ENCODE data around the gene WNT3A. TPM values are rescaled to one million over a fixed set of nuclear protein-coding genes. Genes with fewer than 3 reads are reported as not detected.

Gene WNT3A
- total RNA-seq, 1 experiment from 2014 or later = 0.24 TPM

DNA sequence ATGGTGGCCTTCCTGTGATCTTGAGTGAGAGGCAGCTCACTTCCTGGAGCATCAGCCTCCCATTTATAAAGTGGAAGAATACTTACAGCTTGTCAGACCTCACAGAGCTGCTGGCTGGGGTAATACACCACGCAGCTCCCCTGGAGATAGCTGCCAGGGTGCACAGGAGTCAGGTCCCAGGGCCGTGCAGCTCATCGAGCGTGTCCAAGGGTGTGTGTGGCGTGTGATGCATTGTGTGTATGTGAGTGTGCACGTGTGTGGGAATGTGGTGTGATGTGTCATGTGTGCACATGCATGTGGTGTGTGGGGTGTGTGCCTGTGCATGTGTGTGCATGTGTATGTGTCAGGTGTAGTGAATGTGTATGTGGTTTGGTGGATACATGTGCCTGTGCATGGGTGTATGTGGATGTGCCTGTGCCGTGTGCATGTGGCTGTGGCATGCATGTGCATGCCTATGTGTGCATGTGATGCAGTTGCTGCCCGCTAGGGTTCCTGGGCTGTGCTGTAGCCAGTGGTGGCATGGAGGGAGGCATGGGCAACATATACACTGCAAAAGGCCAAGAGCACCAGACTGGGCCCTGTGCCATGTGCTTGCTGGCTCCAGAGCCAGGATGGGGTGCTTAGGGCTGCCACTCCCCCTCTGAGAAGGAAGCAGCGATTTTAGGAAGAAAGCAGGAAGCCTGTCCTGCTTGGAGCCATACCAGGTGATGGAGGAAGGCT lies 24.6 kb downstream of the WNT3A start:
- intact Hi-C loops (cut with micrococcal nuclease; ENCODE audit: unreplicated experiment) = no loop called here
- no peaks in the 10 kb centered on the region for H3K79me2 ChIP-seq (ENCODE audit: low read depth)

DNA sequence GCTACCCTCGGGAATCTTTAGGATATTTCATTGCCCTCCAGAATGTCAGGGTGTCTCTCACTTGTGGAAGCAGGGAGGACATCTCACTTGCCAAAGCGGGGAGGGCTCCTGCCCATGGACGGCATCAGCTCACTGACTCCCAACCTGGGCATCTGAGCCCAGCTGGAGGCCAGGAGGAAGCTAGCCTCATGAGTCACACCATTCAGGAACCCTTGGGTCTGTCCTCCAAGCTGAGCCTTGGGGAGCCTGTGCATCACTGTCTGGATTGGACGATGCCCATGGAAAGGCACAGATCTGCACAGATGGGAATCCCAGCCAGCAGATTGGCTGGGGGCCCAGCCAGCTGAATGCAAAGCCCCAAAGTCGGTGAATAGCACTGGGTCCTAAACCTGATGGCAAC lies 25.2 kb downstream of the WNT3A start:
- TF ChIP-seq EZH2 (IDR thresholded peaks at IDR 0.05; ENCODE audit: low read depth) = no peak
- no TSS peak for BruUV-seq (replicated peaks)
- H4K20me1 ChIP-seq (ENCODE audit: insufficient read depth) = no peaks in the 10 kb centered on the region
- H3K27me3 ChIP-seq (ENCODE audit: insufficient read depth, low read depth) = no peaks in the 10 kb centered on the region
- no peak overlapping the region for H3K4me3 ChIP-seq
- ChIA-PET POLR2A (ENCODE audit: unreplicated experiment) (no interaction called here), CTCF (no interaction called here)
- intact Hi-C loops (cut with micrococcal nuclease; ENCODE audit: unreplicated experiment) = no loop called here
- no peaks in the 10 kb centered on the region for H3K79me2 ChIP-seq (ENCODE audit: low read depth)
- H3K4me2 ChIP-seq = no peak overlapping the region
- peaks cover 4% of the 10 kb centered on the region; the same call in 1 of the 2 replicates for H3F3A ChIP-seq (ENCODE audit: insufficient read depth, low read depth)
- H3K9me3 ChIP-seq (ENCODE audit: insufficient read depth, low read depth) = no peaks in the 10 kb centered on the region
- no peak overlapping the region for H2AFZ ChIP-seq
- H3K27ac ChIP-seq = no peak overlapping the region
- no peaks in the 10 kb centered on the region for H3K9me2 ChIP-seq (ENCODE audit: insufficient read depth)
- H3K4me1 ChIP-seq (replicated peaks; ENCODE audit: insufficient read depth) = no peaks in the 10 kb centered on the region
- no peaks in the 10 kb centered on the region for H3K36me3 ChIP-seq (ENCODE audit: low read depth)
- DNase-seq = no peak

More for the DNA sequence above, 24.6 kb downstream of the WNT3A start:
- ChIA-PET CTCF (no interaction called here), POLR2A (ENCODE audit: unreplicated experiment) (no interaction called here)
- no peak overlapping the region for H3K27ac ChIP-seq
- peaks cover 4% of the 10 kb centered on the region; the same call in 1 of the 2 replicates for H3F3A ChIP-seq (ENCODE audit: insufficient read depth, low read depth)
- BruUV-seq (replicated peaks) = no TSS peak
- H3K9me3 ChIP-seq (ENCODE audit: insufficient read depth, low read depth) = no peaks in the 10 kb centered on the region
- H4K20me1 ChIP-seq (ENCODE audit: insufficient read depth) = no peaks in the 10 kb centered on the region
- no peaks in the 10 kb centered on the region for H3K27me3 ChIP-seq (ENCODE audit: insufficient read depth, low read depth)
- no peaks in the 10 kb centered on the region for H3K4me1 ChIP-seq (replicated peaks; ENCODE audit: insufficient read depth)
- H3K4me3 ChIP-seq = no peak overlapping the region
- H3K36me3 ChIP-seq (ENCODE audit: low read depth) = no peaks in the 10 kb centered on the region
- no peaks in the 10 kb centered on the region for H3K9me2 ChIP-seq (ENCODE audit: insufficient read depth)
- no peak for TF ChIP-seq EZH2 (IDR thresholded peaks at IDR 0.05; ENCODE audit: low read depth)
- TF ChIP-seq, protein P1, sequence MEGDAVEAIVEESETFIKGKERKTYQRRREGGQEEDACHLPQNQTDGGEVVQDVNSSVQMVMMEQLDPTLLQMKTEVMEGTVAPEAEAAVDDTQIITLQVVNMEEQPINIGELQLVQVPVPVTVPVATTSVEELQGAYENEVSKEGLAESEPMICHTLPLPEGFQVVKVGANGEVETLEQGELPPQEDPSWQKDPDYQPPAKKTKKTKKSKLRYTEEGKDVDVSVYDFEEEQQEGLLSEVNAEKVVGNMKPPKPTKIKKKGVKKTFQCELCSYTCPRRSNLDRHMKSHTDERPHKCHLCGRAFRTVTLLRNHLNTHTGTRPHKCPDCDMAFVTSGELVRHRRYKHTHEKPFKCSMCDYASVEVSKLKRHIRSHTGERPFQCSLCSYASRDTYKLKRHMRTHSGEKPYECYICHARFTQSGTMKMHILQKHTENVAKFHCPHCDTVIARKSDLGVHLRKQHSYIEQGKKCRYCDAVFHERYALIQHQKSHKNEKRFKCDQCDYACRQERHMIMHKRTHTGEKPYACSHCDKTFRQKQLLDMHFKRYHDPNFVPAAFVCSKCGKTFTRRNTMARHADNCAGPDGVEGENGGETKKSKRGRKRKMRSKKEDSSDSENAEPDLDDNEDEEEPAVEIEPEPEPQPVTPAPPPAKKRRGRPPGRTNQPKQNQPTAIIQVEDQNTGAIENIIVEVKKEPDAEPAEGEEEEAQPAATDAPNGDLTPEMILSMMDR (conservative IDR thresholded peaks at IDR 0.05) = no peak
- no peak overlapping the region for H2AFZ ChIP-seq
- DNase-seq = no peak
- H3K4me2 ChIP-seq = no peak overlapping the region

DNA sequence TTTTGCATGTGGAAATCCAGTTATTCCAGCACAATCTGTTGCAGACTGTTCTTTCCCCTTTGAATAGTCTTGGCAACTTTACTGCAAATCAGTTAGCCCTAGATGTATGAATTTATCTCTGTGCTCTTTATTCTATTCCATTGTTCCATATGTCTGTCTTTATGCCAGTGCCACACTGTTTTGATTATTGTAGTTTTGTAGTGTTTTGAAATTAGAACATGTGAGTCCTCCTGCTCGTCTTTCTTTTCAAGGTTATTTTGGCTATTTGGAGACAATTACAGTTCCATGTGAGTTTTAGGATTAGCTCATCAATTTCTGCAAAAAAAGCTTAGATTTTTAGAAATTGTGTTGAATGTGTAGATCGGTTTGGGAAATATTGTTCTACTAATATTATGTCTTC lies 26.6 kb downstream of the WNT3A start:
- H3K4me2 ChIP-seq = no peak overlapping the region
- ChIA-PET POLR2A (ENCODE audit: unreplicated experiment) (interaction anchor here (0.6 kb wide), 1 partner anchor 96 kb away, joined by 8 read pairs; no protein-coding TSS in a partner anchor), CTCF (no interaction called here)
- H3K9me3 ChIP-seq (ENCODE audit: insufficient read depth, low read depth) = no peaks in the 10 kb centered on the region
- no peaks in the 10 kb centered on the region for H3K9me2 ChIP-seq (ENCODE audit: insufficient read depth)
- H3K4me1 ChIP-seq (replicated peaks; ENCODE audit: insufficient read depth) = no peaks in the 10 kb centered on the region
- no peak overlapping the region for H3K4me3 ChIP-seq
- no peak overlapping the region for H3K27ac ChIP-seq
- H3K36me3 ChIP-seq (ENCODE audit: low read depth) = no peaks in the 10 kb centered on the region
- no peak overlapping the region for H2AFZ ChIP-seq
- no peaks in the 10 kb centered on the region for H3K79me2 ChIP-seq (ENCODE audit: low read depth)
- no peak for DNase-seq
- BruUV-seq (replicated peaks) = no TSS peak
- TF ChIP-seq EZH2 (IDR thresholded peaks at IDR 0.05; ENCODE audit: low read depth) = no peak
- TF ChIP-seq, protein P1 (conservative IDR thresholded peaks at IDR 0.05) = no peak
- intact Hi-C loops (cut with micrococcal nuclease; ENCODE audit: unreplicated experiment) = no loop called here
- no peaks in the 10 kb centered on the region for H4K20me1 ChIP-seq (ENCODE audit: insufficient read depth)
- peaks cover 4% of the 10 kb centered on the region; the same call in 1 of the 2 replicates for H3F3A ChIP-seq (ENCODE audit: insufficient read depth, low read depth)
- H3K27me3 ChIP-seq (ENCODE audit: insufficient read depth, low read depth) = no peaks in the 10 kb centered on the region
